Stimulated activated CD4-positive, alpha-beta T cell treated with anti-CD3 and anti-CD28 coated beads, Interleukin-2, amount 100 ng/mL, for 24 hours (primary cell): ENCODE results near the gene MOB3A.
"Not testable (repeated sequence)": the region's sequence is repeated elsewhere in the genome, so short reads cannot be mapped to it uniquely, and the experiment has no call there.

Experiments used
- DNase-seq, 2 donors: peaks; one replicate each; pipeline ENCODE4 v3.0.0-alpha.2; 2020

The MOB3A gene

GRCh38 chr19:2103045-2103707 is 7.0 kb upstream of the MOB3A start:
- no peak for DNase-seq

GRCh38 chr19:2101417-2102335 is 5.5 kb upstream of the MOB3A start:
- DNase-seq, result no peak

- no peak for DNase-seq
Observed at GRCh38 chr19:2100719-2101061, 4.6 kb upstream of the MOB3A start.

GRCh38 chr19:2099937-2100718 is 4.0 kb upstream of the MOB3A start:
- DNase-seq, result no peak

GRCh38 chr19:2099054-2099501 is 3.0 kb upstream of the MOB3A start:
- DNase-seq, result no peak

GRCh38 chr19:2097886-2098327 is 1.8 kb upstream of the MOB3A start:
- DNase-seq, result no peak

- DNase-seq, result peak; percentile 61 to 67
Observed at GRCh38 chr19:2097203-2097885, 1.2 kb upstream of the MOB3A start.

- peak; percentile 100 for DNase-seq
Observed at GRCh38 chr19:2096480-2097202, 515 bp upstream of the MOB3A start, which contains the start of gene IZUMO4. TSS of gene IZUMO4 (plus strand) at chr19:2096915. CDS start at chr19:2096946, 31 bp downstream.

- not testable (repeated sequence) for DNase-seq
Observed at GRCh38 chr19:2091926-2092525, 4.1 kb downstream of the MOB3A start.

- no peak for DNase-seq
Observed at GRCh38 chr19:2089727-2090053, 6.4 kb downstream of the MOB3A start.

- DNase-seq, result no peak
Observed at GRCh38 chr19:2089001-2089711, 7.0 kb downstream of the MOB3A start.

GRCh38 chr19:2087621-2088100 is 8.5 kb downstream of the MOB3A start:
- no peak for DNase-seq

GRCh38 chr19:2086695-2087620 is 9.2 kb downstream of the MOB3A start:
- peak in 1 of 2 donors; percentile 79 for DNase-seq

- DNase-seq, result peak; percentile 89 to 94
Observed at GRCh38 chr19:2084993-2085720, 11.0 kb downstream of the MOB3A start.

- DNase-seq, result peak; percentile 64 to 73
Observed at GRCh38 chr19:2083174-2083854, 12.8 kb downstream of the MOB3A start.

- DNase-seq, result peak in 1 of 2 donors; percentile 56
Observed at GRCh38 chr19:2081873-2082810, 14.0 kb downstream of the MOB3A start.
